HFF-Myc (cell line): ENCODE measurements around the gene MCOLN2.

Source experiments
- DNase-seq: peaks from one replicate; pipeline ENCODE4 v3.0.0-alpha.2; 2011; ENCODE audit warnings: low read depth; ENCODE audit errors: extremely low read depth
- H3K4me3 ChIP-seq: replicated peaks from 2 replicates; pipeline ENCODE4 v1.5.1; 2011; ENCODE audit warnings: low read depth, mild to moderate bottlenecking, control low read depth, low read length
- TF ChIP-seq, protein P1 (sequence below): IDR thresholded peaks from 2 replicates; pipeline ENCODE4 v1.5.1; 2012; ENCODE audit warnings: mild to moderate bottlenecking, low read depth, low read length, control low read depth; ENCODE audit errors: missing control alignments

The MCOLN2 gene

DNA sequence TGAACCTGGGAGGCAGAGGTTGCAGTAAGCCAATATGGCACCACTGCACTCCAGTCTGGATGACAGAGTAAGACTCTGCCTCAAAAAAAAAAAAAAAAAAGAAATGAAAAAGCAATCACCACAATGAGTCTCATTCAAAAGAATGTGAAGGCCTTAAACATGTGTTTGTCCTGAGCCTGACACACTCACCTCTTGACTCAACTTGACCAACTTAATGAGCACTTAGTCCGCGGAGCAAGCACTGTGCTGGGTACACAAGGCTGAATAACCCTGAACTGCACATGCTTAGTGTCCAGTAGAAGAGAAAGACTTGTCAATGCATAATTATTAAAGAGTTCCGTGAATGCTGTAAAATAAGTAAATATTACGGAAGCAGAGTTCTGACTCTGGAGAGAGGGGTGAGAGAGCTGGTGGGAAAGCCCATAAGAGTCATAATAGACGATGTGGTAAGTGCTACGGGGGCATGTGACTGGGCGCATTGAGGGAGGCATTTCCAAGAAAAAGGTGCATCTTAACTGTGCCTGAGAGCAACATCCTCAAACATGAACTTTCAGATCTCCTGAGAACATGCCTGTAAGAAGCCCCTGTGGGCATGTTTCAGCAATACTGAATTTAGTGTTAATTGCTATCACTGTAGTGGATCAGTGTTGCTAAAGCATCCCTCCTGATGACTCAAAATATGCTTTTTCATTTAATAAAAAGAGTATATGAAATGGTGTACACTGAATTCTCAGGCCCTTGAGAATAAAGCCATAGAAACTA lies 27.2 kb downstream of the MCOLN2 start:
- no peak for DNase-seq
- H3K4me3 ChIP-seq: no peak overlapping the region
- TF ChIP-seq, protein P1, sequence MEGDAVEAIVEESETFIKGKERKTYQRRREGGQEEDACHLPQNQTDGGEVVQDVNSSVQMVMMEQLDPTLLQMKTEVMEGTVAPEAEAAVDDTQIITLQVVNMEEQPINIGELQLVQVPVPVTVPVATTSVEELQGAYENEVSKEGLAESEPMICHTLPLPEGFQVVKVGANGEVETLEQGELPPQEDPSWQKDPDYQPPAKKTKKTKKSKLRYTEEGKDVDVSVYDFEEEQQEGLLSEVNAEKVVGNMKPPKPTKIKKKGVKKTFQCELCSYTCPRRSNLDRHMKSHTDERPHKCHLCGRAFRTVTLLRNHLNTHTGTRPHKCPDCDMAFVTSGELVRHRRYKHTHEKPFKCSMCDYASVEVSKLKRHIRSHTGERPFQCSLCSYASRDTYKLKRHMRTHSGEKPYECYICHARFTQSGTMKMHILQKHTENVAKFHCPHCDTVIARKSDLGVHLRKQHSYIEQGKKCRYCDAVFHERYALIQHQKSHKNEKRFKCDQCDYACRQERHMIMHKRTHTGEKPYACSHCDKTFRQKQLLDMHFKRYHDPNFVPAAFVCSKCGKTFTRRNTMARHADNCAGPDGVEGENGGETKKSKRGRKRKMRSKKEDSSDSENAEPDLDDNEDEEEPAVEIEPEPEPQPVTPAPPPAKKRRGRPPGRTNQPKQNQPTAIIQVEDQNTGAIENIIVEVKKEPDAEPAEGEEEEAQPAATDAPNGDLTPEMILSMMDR: no peak

DNA sequence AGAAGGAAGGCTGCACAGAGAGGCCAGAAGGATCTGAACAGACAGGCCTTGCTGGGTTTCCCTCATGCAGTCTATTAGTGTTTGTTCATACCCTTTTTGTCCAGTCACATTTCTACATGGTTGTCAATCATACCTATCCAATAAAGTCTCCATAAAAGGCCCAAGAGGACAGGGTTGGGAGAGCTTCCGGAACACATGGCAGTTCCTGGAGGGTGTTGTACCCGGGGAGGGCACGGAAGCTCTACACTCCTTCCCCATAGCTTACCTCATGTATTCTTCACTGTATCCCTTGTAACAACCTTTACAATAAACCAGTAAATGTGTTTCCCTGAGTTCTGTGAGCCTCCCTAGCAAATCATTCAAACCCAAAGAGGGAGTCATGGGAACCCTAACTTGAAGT lies 28.0 kb downstream of the MCOLN2 start:
- H3K4me3 ChIP-seq: no peak overlapping the region
- DNase-seq: no peak
- TF ChIP-seq, protein P1: no peak

DNA sequence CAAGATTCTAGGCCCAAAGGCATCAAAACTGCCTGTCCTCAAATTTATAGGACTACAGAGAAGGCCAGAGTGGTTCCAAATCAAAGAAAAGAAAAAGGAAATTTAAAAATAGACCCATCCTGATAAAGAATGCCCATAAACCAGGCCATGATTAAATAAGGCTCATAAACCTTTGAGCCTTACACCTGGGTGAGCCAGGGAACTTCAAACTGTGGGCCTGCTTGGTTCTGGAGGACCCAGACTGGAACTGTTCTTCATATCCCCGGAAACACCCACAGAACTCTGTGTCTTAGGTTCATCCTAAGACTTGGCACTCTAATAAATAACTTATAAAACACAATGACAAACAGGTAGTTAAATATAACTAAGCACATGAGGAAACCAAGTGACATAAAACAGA lies 28.8 kb downstream of the MCOLN2 start:
- DNase-seq: no peak
- TF ChIP-seq, protein P1: no peak

DNA sequence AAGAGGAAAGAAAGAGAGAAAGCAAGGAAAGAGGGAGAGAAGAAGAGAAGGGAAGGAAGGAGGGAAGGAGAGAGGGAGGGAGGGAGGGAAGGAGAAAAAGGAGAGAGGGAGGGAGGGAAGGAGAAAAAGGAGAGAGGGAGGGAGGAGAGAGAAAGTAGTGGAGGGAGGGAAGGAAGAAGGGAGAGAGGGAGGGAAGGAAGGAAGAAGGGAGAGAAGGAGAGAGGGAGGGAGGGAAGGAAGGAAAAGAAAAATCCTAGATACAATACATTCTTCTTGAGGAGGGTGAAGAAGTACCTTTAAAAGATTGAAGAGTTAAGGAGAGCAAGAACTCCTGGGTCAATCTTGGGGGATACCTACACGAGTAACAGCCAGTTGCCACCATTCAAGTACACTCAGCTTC lies 29.2 kb downstream of the MCOLN2 start:
- no peak for DNase-seq
- TF ChIP-seq, protein P1: no peak
- H3K4me3 ChIP-seq: no peak overlapping the region

More for the DNA sequence above, 28.8 kb downstream of the MCOLN2 start:
- H3K4me3 ChIP-seq: no peak overlapping the region

DNA sequence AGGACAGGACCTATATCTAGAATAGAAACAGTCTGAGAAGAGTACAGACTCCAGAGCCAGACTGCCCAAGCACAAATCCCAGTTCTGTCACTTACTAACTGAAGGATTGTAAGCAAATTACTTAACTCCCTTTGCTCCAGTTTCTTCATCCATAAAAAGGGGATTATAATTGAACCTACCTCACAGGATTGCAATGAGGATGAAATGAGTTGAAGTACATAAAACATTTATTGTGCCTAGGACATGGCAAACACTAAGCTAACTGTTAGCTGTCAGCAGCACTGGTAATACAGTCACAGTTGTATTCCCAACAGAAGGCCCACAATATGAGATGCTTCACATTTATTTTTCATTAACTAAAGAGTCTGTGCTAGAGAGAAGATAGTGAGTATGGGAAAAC lies 33.9 kb downstream of the MCOLN2 start:
- TF ChIP-seq, protein P1: no peak
- no peak for DNase-seq
- no peak overlapping the region for H3K4me3 ChIP-seq

DNA sequence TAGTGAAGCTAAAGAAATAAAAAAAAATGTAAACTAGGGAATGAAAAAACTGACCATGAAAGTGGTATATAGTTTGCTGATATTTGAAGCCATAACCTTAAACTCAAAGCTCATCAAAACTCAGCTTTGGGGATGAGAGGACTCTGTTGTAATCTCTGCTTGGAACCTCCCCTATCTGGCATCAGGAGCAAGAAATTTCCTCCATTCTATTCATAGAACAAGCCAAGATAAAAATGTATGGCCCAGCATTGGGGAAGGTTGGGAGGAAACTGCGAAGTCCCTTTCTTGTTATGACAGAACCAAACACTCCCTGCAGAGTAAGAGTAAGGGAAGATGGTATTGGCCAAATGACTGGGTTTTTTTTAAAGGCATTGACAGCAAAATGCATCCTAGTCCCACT lies 35.6 kb downstream of the MCOLN2 start:
- no peak overlapping the region for H3K4me3 ChIP-seq
- no peak for DNase-seq
- TF ChIP-seq, protein P1: no peak

DNA sequence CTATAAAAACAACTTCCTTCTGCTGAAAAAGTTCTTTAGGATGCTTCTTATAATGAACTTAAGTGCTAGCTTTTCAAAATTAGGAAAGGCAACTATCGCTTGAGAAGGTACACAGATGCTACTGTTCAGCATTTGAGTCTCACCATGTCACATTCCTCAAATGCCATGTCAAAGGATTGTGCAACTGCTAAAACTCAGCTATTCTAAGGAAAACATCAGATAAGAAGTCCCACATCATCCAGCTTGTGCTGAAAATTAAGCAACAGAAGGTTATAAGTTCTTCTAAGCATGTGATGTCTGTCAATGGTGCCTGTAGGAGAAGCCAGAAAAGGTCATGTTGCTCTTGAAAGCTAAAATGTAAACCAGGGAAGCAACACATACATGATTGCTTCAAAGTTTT lies 36.5 kb downstream of the MCOLN2 start:
- no peak overlapping the region for H3K4me3 ChIP-seq
- TF ChIP-seq, protein P1: no peak
- no peak for DNase-seq
